B cell (primary cell): Measurements from ENCODE around the gene PLA2R1. TPM values are rescaled to one million over a fixed set of nuclear protein-coding genes. Genes with fewer than 3 reads are reported as not detected.

ENCODE experiments used
- ATAC-seq: fragments of 200-7000 bp; cut with Tn5 transposase; one replicate; pipeline ENCODE4 v1.10.0; 2021; ENCODE audit warnings: low read depth, mild to moderate bottlenecking, moderate number of reproducible peaks, moderate library complexity
- CTCF ChIA-PET: fragments of 350-600 bp; sonication (Branson Sonifier 250); formaldehyde crosslinking; loops from one replicate; lab custom pipeline; 2021; ENCODE audit warnings: antibody characterized with exemption, inconsistent platforms; lab: Charles Lee
- POLR2A ChIA-PET: fragments of 350-600 bp; sonication (Branson Sonifier 250); formaldehyde crosslinking; loops from one replicate; lab custom pipeline; 2021; ENCODE audit warnings: antibody characterized with exemption; lab: Charles Lee
- DNase-seq: peaks from one replicate; pipeline ENCODE4 v3.0.0; 2013
- H2AFZ ChIP-seq: 2 replicates; pipeline ENCODE4 v1.6.1; 2012; ENCODE audit warnings: mild to moderate bottlenecking, low read depth, low read length; ENCODE audit not compliant: insufficient read depth, poor library complexity, severe bottlenecking
- H3K27ac ChIP-seq, 2 donors: 1 replicate in 1 of 2; 2 replicates in 1 of 2; pipeline ENCODE4 v1.5.1; 2012 to 2013; ENCODE audit warnings: low read length in 2 of 2, mild to moderate bottlenecking in 2 of 2, moderate library complexity in 1 of 2
- H3K27me3 ChIP-seq, 4 experiments: fragments of 200-600 bp in 1 of 4; sonication (generic) in 1 of 4; replicated peaks in 1 of 4; 1 replicate in 2 of 4; 2 replicates in 2 of 4; pipeline versions ENCODE4 v1.6.1 to v1.7.0; 2013 to 2016; ENCODE audit warnings: low read length in 3 of 4, mild to moderate bottlenecking in 2 of 4, mixed read lengths in 1 of 4, moderate library complexity in 1 of 4; ENCODE audit not compliant: insufficient read depth in 4 of 4, control insufficient read depth in 3 of 4; ENCODE audit errors: control extremely low read depth in 1 of 4
- H3K36me3 ChIP-seq, 2 experiments: replicated peaks in 1 of 2; 1 replicate in 1 of 2; 2 replicates in 1 of 2; pipeline versions ENCODE4 v1.6.1 to v1.7.1; 2013; ENCODE audit warnings: low read length in 1 of 2; ENCODE audit not compliant: insufficient read depth in 2 of 2, control insufficient read depth in 1 of 2; ENCODE audit errors: control extremely low read depth in 1 of 2, extremely low read depth in 1 of 2
- H3K4me1 ChIP-seq, 2 donors: fragments of 200-600 bp in 1 of 2; sonication (generic) in 1 of 2; 1 replicate in 1 of 2; 2 replicates in 1 of 2; pipeline versions ENCODE4 v1.5.1 to v1.6.1; 2013 to 2017; ENCODE audit warnings: low read length in 2 of 2; ENCODE audit not compliant: control insufficient read depth in 2 of 2, insufficient read depth in 2 of 2
- H3K4me2 ChIP-seq: replicated peaks from 2 replicates; pipeline ENCODE3; 2012; ENCODE audit warnings: mild to moderate bottlenecking, low read depth, low read length; ENCODE audit not compliant: poor library complexity, severe bottlenecking
- H3K4me3 ChIP-seq, 5 experiments: fragments of 200-600 bp in 1 of 5; sonication (generic) in 1 of 5; 1 replicate in 3 of 5; 2 replicates in 2 of 5; pipeline versions ENCODE4 v1.5.1 to v1.7.0; 2011 to 2016; ENCODE audit warnings: low read length in 4 of 5, mild to moderate bottlenecking in 4 of 5, low read depth in 2 of 5, control low read depth in 1 of 5, moderate library complexity in 1 of 5; ENCODE audit not compliant: insufficient read depth in 1 of 5; ENCODE audit errors: control extremely low read depth in 1 of 5, extremely low read depth in 1 of 5
- H3K79me2 ChIP-seq: fragments of 200-600 bp; sonication (generic); one replicate; pipeline ENCODE4 v1.6.0; 2016; ENCODE audit warnings: low read length; ENCODE audit not compliant: control insufficient read depth, insufficient read depth
- H3K9ac ChIP-seq: fragments of 200-600 bp; sonication (generic); 2 replicates; pipeline ENCODE4 v1.6.1; 2017; ENCODE audit warnings: mild to moderate bottlenecking, low read length, moderate library complexity
- H3K9me3 ChIP-seq, 3 donors: one replicate each; pipeline versions ENCODE4 v1.6.1 to v1.7.1; 2013; ENCODE audit warnings: low read length in 2 of 3; ENCODE audit not compliant: control insufficient read depth in 2 of 3, insufficient read depth in 1 of 3; ENCODE audit errors: control extremely low read depth in 1 of 3
- H4K20me1 ChIP-seq: 2 replicates; pipeline ENCODE4 v1.6.0; 2012; ENCODE audit warnings: mild to moderate bottlenecking, low read length; ENCODE audit not compliant: insufficient read depth, control insufficient read depth, poor library complexity, severe bottlenecking
- H3K27ac Mint-ChIP-seq: one replicate; pipeline ENCODE4 v1.8.0; 2021; ENCODE audit warnings: mixed read lengths
- H3K27me3 Mint-ChIP-seq: one replicate; pipeline ENCODE4 v1.8.0; 2021; ENCODE audit warnings: mixed read lengths
- H3K4me1 Mint-ChIP-seq: one replicate; pipeline ENCODE4 v1.8.0; 2021; ENCODE audit warnings: mixed read lengths
- H3K4me3 Mint-ChIP-seq: one replicate; pipeline ENCODE4 v1.8.0; 2021; ENCODE audit warnings: mixed read lengths
- H3K9me3 Mint-ChIP-seq: one replicate; pipeline ENCODE4 v1.8.0; 2022; ENCODE audit warnings: mixed read lengths; ENCODE audit not compliant: insufficient read depth
- CTCF ChIP-seq: fragments of 200-600 bp; IDR thresholded peaks from one replicate; pipeline ENCODE4 v1.8.0; 2022; ENCODE audit warnings: antibody characterized with exemption, mild to moderate bottlenecking
- EZH2 ChIP-seq: IDR thresholded peaks from 2 replicates; pipeline ENCODE4 v1.6.1; 2012; ENCODE audit warnings: borderline replicate concordance, low read depth, mild to moderate bottlenecking, moderate library complexity, low read length; ENCODE audit not compliant: insufficient read depth, poor library complexity, severe bottlenecking
- WGBS: methylation state at CpG from one replicate; pipeline ENCODE4 v1.1.5; 2013; ENCODE audit warnings: missing lambda C conversion rate; ENCODE audit not compliant: insufficient coverage; 5-methylcytosine and 5-hydroxymethylcytosine counted together
- intact Hi-C: fragments of 100-400 bp; cut with micrococcal nuclease; formaldehyde crosslinking; loops from one replicate; pipeline ENCODE4 v1.10.0; 2022
- polyA plus RNA-seq: library from polyadenylated mRNA; depleted of rRNA; stranded (reverse); fragments of >200 nt; gene quantifications from 2 replicates; pipeline ENCODE4 v1.2.3, GENCODE V29; 2012
- total RNA-seq, 2 donors: library from RNA; stranded (reverse); fragments of 120-200 nt in 1 of 2; gene quantifications; 1 replicate in 1 of 2; 2 replicates in 1 of 2; pipeline versions ENCODE4 v1.2.3 to v1.2.4, GENCODE V29; 2013 to 2022

PLA2R1 gene
- total and polyA plus RNA-seq, 2 donors (not counting 1 experiment from before 2014, with no cell fraction given) = not detected

GRCh38 chr2:159903443-159904126, 158.8 kb downstream of the PLA2R1 start:
- POLR2A ChIA-PET = interaction anchor here (0.8 kb wide), 1 partner anchor 8 kb away, joined by 3 read pairs; no protein-coding TSS in a partner anchor

More at GRCh38 chr2:159903443-159904126, 158.8 kb downstream of the PLA2R1 start:
- Histone ChIP-seq H3K27ac (peak overlapping the region; percentile 85 to 87), H3K79me2 (peaks cover 51% of the 10 kb centered on the region), H3K9me3 (no peaks in the 10 kb centered on the region), H3K27me3 (no peaks in the 10 kb centered on the region), H2AFZ (peak overlapping the region; percentile 96), H3K9ac (peak overlapping the region; percentile 90), H3K36me3 (peaks cover 4 to 12% of the 10 kb centered on the region in 2 experiments), H3K4me3 (peak overlapping the region; percentile 69 to 96 (median 79)), H4K20me1 (peaks cover 1% of the 10 kb centered on the region), H3K4me1 (peaks cover 7 to 26% of the 10 kb centered on the region in 2 donors), H3K4me2 (peak overlapping the region; percentile 97)
- intact Hi-C loops = loop anchor here (1.0 to 10.0 kb wide), 5 partner anchors 13 to 1446 kb away; partner anchors contain the start of genes CCDC148, MARCHF7, PKP4 and WDSUB1
- 0% methylated on average over 15 of the region's 17 CpGs for WGBS
- Mint-ChIP-seq H3K4me3 (peak overlapping the region; percentile 100), H3K9me3 (no peaks in the 10 kb centered on the region), H3K27me3 (no peaks in the 10 kb centered on the region), H3K27ac (peak overlapping the region; percentile 99), H3K4me1 (peaks cover 41% of the 10 kb centered on the region)
- DNase-seq = peak; percentile 81
- TF ChIP-seq CTCF = no peak
- no peak for TF ChIP-seq EZH2
- peak; percentile 53 for ATAC-seq
- CTCF ChIA-PET = interaction anchor here (1.1 to 1.7 kb wide), 2 partner anchors 15 to 18 kb away, joined by 3 to 6 read pairs; no protein-coding TSS in a partner anchor
